Pancreas (tissue), 10 donors: ENCODE results near the gene ERC1. TPM values are rescaled to one million over a fixed set of nuclear protein-coding genes. Genes with fewer than 3 reads are reported as not detected.

Source experiments
- ATAC-seq, 4 donors: fragments of 200-7000 bp; cut with Tn5 transposase; one replicate each; pipeline versions ENCODE4 v1.8.0 to v1.9.1; 2020; ENCODE audit warnings: mild to moderate bottlenecking in 4 of 4, moderate library complexity in 4 of 4
- DNase-seq, 6 donors: peaks; one replicate each; pipeline ENCODE4 v3.0.0-alpha.2; 2020
- FAIRE-seq: peaks from 2 replicates; lab custom pipeline; 2012; peaks lifted over from hg19 to GRCh38; lab: Jason Lieb, UNC
- H3K27ac ChIP-seq, 4 donors: fragments of 200-600 bp; sonication (generic); 1 replicate in 3 of 4; 2 replicates in 1 of 4; pipeline versions ENCODE4 v1.5.0 to v1.8.0; 2020
- H3K27me3 ChIP-seq, 4 donors: fragments of 200-600 bp; one replicate each; pipeline ENCODE4 v1.8.0; 2021
- H3K36me3 ChIP-seq, 3 donors: fragments of 200-600 bp; sonication (generic) in 1 of 3; one replicate each; pipeline versions ENCODE4 v1.5.0 to v1.8.0; 2020 to 2021
- H3K4me1 ChIP-seq, 3 donors: fragments of 200-600 bp; one replicate each; pipeline ENCODE4 v1.8.0; 2021
- H3K4me3 ChIP-seq, 4 donors: fragments of 200-600 bp; sonication (generic) in 2 of 4; one replicate each; pipeline versions ENCODE4 v1.5.0 to v1.8.0; 2020 to 2021
- H3K9me3 ChIP-seq, 4 donors: fragments of 200-600 bp; one replicate each; pipeline ENCODE4 v1.8.0; 2021
- WGBS, 2 donors: extraction: QIAGEN DNeasy Blood & Tissue Kit; methylation state at CpG; one replicate each; pipeline ENCODE4 v1.1.7; 2013; 5-methylcytosine and 5-hydroxymethylcytosine counted together
- intact Hi-C, 3 donors: fragments of 100-400 bp; cut with DNase I; formaldehyde crosslinking; loops; one replicate each; pipeline versions ENCODE4 v1.11.1 to v1.14.2; 2022
- polyA plus RNA-seq, 2 donors: library from polyadenylated mRNA; stranded (reverse); fragments of 200-250 nt; gene quantifications; one replicate each; pipeline ENCODE4 v1.2.3, GENCODE V29; 2013
- total RNA-seq, 6 donors: library from RNA; stranded (reverse); fragmentation: NEBNext Ultra II Directional in 4 of 6; extraction: Animal tissue kit (Norgen Biotek cat#: 25700) in 4 of 6; gene quantifications; one replicate each; pipeline versions ENCODE4 v1.2.1 to v1.2.4, GENCODE V29; 2021 to 2023
- TF ChIP-seq, protein P1 (sequence below), 4 donors: fragments of 200-600 bp; sonication (generic) in 3 of 4; IDR thresholded peaks; one replicate each; pipeline versions ENCODE4 v1.5.0 to v1.8.0; 2021; ENCODE audit warnings: antibody characterized with exemption in 4 of 4
- donor health status: healthy with polysubstance abuse.
- donor health status: DM: no; HTN: no; CAD: no; lungs with moderate emphysema.
- donor health status: DM: no; HTN: no; CAD: no.
- donor health status: control.
- donor health status: control.
- donor health status: Bipolar disorder and iron deficiency.
- donor health status: DM: yes; HTN: yes; CAD: no.
- donor health status: DM: no; HTN: no; CAD: no.
- donor health status: DM: no; HTN: no; CAD: no.
- donor health status: DM: yes; HTN: yes; CAD: no.

The ERC1 gene
- total and polyA plus RNA-seq, 8 donors: 4.1 to 41.4 (median 20.5) TPM

DNA sequence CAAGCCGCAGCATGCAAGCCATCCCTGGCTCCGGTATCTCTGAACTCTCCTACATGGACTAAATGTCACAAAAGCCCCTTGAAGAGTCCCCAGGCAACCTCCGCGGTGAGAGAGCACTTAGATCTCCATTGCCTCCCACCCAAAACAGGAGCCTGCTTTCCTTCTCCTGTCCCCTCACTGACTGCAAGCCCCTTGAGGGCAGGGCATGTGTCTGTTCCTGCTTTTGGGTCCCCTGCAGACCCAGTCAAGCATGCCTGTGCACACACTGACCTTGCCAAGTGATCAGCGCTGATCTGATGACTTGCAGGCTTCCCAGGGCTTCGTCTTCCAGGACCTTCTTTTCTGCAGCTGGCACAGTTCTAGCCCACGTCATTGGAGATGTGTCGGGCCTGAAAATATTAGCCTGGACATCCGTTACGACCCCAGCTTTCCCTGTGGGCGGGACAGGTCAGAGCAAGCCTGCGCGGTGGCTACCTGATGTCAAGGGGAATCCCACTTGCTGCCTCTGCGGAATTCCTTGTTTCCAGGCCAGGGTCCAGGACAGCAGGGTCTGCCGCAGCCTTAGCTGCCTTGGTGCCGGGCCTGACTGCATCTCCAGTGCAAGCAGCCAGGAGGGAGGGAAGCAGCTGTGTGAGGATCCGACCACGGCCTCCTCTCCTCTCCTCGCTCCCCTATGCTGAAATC is 510.8 kb downstream of the ERC1 start:
- Histone ChIP-seq H3K27ac (no peak overlapping the region), H3K27me3 (no peaks in the 10 kb centered on the region), H3K9me3 (no peaks in the 10 kb centered on the region), H3K4me1 (peaks cover 0 to under 1% (median 0%) of the 10 kb centered on the region in 3 donors), H3K36me3 (no peaks in the 10 kb centered on the region), H3K4me3 (no peak overlapping the region)
- TF ChIP-seq, protein P1, sequence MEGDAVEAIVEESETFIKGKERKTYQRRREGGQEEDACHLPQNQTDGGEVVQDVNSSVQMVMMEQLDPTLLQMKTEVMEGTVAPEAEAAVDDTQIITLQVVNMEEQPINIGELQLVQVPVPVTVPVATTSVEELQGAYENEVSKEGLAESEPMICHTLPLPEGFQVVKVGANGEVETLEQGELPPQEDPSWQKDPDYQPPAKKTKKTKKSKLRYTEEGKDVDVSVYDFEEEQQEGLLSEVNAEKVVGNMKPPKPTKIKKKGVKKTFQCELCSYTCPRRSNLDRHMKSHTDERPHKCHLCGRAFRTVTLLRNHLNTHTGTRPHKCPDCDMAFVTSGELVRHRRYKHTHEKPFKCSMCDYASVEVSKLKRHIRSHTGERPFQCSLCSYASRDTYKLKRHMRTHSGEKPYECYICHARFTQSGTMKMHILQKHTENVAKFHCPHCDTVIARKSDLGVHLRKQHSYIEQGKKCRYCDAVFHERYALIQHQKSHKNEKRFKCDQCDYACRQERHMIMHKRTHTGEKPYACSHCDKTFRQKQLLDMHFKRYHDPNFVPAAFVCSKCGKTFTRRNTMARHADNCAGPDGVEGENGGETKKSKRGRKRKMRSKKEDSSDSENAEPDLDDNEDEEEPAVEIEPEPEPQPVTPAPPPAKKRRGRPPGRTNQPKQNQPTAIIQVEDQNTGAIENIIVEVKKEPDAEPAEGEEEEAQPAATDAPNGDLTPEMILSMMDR (IDR thresholded peaks at IDR 0.05): no peak
- FAIRE-seq (no peak), DNase-seq (no peak), ATAC-seq (no peak)
- intact Hi-C loops: no loop called here
- 88 to 90% methylated on average over 19 of the region's 19 CpGs for WGBS, 2 donors

DNA sequence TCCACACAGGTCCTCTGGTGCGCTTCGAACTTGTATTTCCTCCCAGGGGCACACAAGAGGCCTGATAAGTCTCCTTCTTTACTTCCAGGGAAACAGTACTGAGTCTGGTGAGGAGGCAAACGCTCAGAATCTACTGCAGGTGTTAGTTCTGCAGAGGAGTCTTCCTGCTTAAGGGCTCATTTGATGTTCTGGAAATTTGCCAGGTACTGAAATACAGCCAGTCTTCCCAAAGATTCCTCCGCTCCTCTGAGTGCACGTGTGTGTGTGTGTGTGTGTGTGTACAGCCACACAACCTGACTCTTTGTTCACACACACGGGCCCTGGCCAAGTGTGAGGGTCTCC is 511.3 kb downstream of the ERC1 start:
- no peak overlapping the region for H3K4me3 ChIP-seq
- ATAC-seq: no peak
- 33 to 53% methylated on average over 6 of the region's 6 CpGs for WGBS, 2 donors
- H3K36me3 ChIP-seq: no peaks in the 10 kb centered on the region
- TF ChIP-seq, protein P1 (IDR thresholded peaks at IDR 0.05): no peak
- no peak for FAIRE-seq
- no peak overlapping the region for H3K27ac ChIP-seq
- H3K9me3 ChIP-seq: no peaks in the 10 kb centered on the region
- no peak for DNase-seq
- no peaks in the 10 kb centered on the region for H3K4me1 ChIP-seq
- intact Hi-C loops: no loop called here
- H3K27me3 ChIP-seq: no peaks in the 10 kb centered on the region

DNA sequence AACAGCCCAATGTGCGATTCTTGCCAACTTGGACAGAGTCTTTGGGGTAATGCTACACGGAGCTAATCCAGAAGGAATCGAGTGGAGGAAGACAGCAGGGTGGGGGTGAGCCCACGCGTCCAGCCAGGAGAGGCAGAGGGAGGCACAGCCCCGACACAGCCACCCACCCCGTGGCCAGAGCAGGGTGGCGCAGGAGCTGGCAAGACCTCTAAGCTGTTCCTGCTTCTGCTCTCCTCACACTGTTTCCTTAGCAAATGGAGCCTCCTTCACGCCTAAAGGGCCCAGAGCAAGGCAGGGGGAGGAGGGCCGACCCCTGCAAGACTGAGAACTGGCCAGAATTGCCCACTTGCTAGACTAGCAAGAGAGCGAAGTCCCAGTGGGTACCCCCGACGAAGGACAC is 511.8 kb downstream of the ERC1 start:
- no peaks in the 10 kb centered on the region for H3K27me3 ChIP-seq
- DNase-seq (no peak), FAIRE-seq (no peak), ATAC-seq (no peak)
- 61 to 76% methylated on average over 13 of the region's 13 CpGs for WGBS, 2 donors
- intact Hi-C loops: no loop called here
- H3K36me3 ChIP-seq: no peaks in the 10 kb centered on the region
- H3K4me1 ChIP-seq: no peaks in the 10 kb centered on the region
- H3K9me3 ChIP-seq: no peaks in the 10 kb centered on the region
- H3K4me3 ChIP-seq: no peak overlapping the region
- H3K27ac ChIP-seq: no peak overlapping the region
- TF ChIP-seq, protein P1 (IDR thresholded peaks at IDR 0.05): no peak

DNA sequence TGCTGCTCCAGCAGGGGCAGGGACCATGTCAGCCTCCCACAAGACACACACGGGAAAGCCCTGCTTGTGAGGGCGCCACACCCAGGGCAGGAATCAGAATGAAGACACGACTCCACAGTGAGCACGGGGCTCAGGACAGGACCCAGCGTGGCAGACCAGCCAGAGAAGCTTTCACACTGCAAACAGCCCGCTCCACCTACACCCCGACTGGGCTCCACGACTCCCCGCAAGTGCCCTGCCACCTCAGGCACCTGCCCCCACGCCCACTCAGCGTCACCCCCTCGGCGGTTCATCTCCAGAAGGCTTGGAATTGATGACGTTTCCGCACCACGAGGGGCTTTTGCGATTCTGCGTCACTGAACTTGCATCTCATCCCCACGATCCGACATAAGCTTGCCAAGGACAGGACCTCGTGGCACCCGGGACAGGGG is 512.3 kb downstream of the ERC1 start:
- no peak for ATAC-seq
- WGBS, 2 donors: 70 to 84% methylated on average over 22 of the region's 22 CpGs

More for the DNA sequence above, 512.3 kb downstream of the ERC1 start:
- TF ChIP-seq, protein P1 (IDR thresholded peaks at IDR 0.05): no peak
- Histone ChIP-seq H3K27me3 (no peaks in the 10 kb centered on the region), H3K36me3 (no peaks in the 10 kb centered on the region), H3K9me3 (no peaks in the 10 kb centered on the region), H3K4me1 (no peaks in the 10 kb centered on the region), H3K27ac (no peak overlapping the region), H3K4me3 (no peak overlapping the region)
- DNase-seq: no peak
- no peak for FAIRE-seq
- intact Hi-C loops: no loop called here
